ENCODE results near the gene COL1A2.

DNA sequence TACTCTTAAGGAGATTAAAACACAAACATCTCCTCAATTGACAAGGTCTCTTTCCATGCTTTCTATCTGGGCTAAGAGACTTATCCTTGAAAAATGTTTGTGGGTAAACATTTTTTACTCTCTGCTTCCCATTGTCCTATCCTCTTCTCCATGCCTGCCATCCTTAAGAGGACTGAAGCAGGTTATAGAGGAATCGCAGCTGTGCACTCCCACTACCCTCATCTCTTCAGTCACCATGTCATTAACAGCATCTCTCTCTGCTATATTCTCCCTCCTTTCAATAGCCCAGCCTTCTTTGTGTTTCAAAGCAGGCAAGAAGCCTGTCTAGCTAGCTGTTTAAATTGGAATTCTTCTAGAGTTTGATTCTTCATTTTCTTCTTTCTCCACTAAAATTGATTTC is 22.6 kb downstream of the COL1A2 start:
- TF ChIP-seq, protein P1, sequence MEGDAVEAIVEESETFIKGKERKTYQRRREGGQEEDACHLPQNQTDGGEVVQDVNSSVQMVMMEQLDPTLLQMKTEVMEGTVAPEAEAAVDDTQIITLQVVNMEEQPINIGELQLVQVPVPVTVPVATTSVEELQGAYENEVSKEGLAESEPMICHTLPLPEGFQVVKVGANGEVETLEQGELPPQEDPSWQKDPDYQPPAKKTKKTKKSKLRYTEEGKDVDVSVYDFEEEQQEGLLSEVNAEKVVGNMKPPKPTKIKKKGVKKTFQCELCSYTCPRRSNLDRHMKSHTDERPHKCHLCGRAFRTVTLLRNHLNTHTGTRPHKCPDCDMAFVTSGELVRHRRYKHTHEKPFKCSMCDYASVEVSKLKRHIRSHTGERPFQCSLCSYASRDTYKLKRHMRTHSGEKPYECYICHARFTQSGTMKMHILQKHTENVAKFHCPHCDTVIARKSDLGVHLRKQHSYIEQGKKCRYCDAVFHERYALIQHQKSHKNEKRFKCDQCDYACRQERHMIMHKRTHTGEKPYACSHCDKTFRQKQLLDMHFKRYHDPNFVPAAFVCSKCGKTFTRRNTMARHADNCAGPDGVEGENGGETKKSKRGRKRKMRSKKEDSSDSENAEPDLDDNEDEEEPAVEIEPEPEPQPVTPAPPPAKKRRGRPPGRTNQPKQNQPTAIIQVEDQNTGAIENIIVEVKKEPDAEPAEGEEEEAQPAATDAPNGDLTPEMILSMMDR (conservative IDR thresholded peaks at IDR 0.05; ENCODE audit: low read length), result no peak
- TF ChIP-seq EZH2phosphoT487 (IDR thresholded peaks at IDR 0.05; ENCODE audit: borderline replicate concordance), result no peak
